Activated naive CD4-positive, alpha-beta T cell treated with anti-CD3 and anti-CD28 coated beads for 36 hours (primary cell): Measurements from ENCODE around the gene JAZF1. TPM values are rescaled to one million over a fixed set of nuclear protein-coding genes. Genes with fewer than 3 reads are reported as not detected.

Experiments used
- CTCF ChIA-PET: fragments of 350-600 bp; sonication (Branson Sonifier 250); formaldehyde crosslinking; loops from one replicate; lab custom pipeline; 2021; ENCODE audit warnings: antibody characterized with exemption; lab: Charles Lee
- DNase-seq: peaks from one replicate; pipeline ENCODE4 v3.0.0-alpha.2; 2020
- H3K27ac Mint-ChIP-seq: one replicate; pipeline ENCODE4 v1.8.0; 2021; ENCODE audit warnings: mild to moderate bottlenecking, mixed read lengths
- H3K27me3 Mint-ChIP-seq: one replicate; pipeline ENCODE4 v1.8.0; 2021; ENCODE audit warnings: low read depth, mixed read lengths
- H3K36me3 Mint-ChIP-seq: one replicate; pipeline ENCODE4 v1.8.0; 2021; ENCODE audit warnings: low read depth, mixed read lengths
- H3K4me1 Mint-ChIP-seq: one replicate; pipeline ENCODE4 v1.8.0; 2021; ENCODE audit warnings: low read depth, mixed read lengths
- H3K4me3 Mint-ChIP-seq: one replicate; pipeline ENCODE4 v1.8.0; 2021; ENCODE audit warnings: mild to moderate bottlenecking, moderate library complexity, mixed read lengths
- H3K9me3 Mint-ChIP-seq: one replicate; pipeline ENCODE4 v1.8.0; 2021; ENCODE audit warnings: mixed read lengths
- intact Hi-C: fragments of 100-400 bp; cut with micrococcal nuclease; formaldehyde crosslinking; loops from one replicate; pipeline ENCODE4 v1.15.1; 2023
- total RNA-seq, 2 experiments: library from RNA; stranded (reverse); gene quantifications; one replicate each; pipeline ENCODE4 v1.2.3, GENCODE V29; 2021

Gene JAZF1
- total RNA-seq, 2 experiments from 2014 or later = 3.4 to 4.7 TPM

DNA sequence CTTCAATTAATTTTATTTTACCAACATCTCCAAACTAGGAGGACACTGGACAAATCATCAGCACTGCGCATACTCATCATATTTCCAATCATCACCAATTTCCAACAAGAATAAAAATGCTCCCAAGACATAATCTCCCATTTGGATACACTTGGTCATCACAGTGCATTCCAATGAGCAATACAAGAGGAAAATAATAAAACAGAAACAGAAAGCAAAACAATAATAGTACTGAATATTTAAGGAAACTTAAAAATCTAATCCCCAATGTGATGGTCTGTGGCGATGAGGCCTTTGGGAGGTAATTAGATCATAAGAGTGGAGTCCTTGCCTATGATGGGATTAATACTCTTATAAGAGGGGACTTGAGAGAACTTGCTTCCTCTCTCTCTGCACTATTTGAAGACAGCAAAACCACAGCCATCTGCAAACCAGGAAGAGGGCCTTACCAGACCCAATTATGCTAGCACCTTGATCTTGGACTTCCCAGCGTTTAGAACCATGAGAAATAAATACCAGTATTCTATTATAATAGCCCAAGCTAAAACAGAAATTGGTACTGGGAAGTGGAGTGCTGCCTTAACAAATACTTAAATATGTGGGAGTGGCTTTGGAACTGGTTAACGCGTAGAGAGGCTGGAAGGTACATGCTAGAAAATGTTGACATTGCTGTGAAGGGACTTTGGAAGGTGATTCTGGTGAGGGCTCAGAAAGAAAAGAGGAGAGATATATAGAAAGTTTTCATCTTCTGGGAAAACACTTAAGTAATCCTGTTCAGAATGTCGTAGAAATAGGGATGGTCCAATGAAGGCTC lies 91.5 kb downstream of the JAZF1 start:
- no peaks in the 10 kb centered on the region for H3K27me3 Mint-ChIP-seq

DNA sequence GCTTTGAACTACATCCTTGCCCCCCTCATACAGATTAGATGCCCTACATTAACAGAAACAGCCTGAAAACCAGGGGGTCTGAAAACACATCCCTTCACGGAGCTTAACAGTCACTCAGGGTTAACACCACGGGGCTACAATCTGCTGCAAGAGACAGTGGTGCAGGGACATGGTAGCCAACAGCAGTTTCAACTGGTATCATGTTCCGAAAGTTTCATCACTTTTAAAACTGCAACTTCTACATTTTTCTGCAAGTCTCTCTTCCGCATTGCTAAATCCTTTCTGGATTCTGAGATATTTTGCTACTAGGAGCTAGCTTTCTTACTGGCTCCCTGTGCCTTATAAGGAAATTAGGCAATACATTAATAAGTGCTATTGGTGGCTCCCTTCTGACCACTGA lies 92.6 kb downstream of the JAZF1 start:
- no peak overlapping the region for H3K4me3 Mint-ChIP-seq
- no peaks in the 10 kb centered on the region for H3K4me1 Mint-ChIP-seq
- intact Hi-C loops = no loop called here
- no peaks in the 10 kb centered on the region for H3K9me3 Mint-ChIP-seq
- no peaks in the 10 kb centered on the region for H3K36me3 Mint-ChIP-seq
- no peaks in the 10 kb centered on the region for H3K27me3 Mint-ChIP-seq
- H3K27ac Mint-ChIP-seq = no peak overlapping the region
- CTCF ChIA-PET = interaction anchor here (1.0 kb wide), 1 partner anchor 69 kb away, joined by 3 read pairs; no protein-coding TSS in a partner anchor
- DNase-seq = no peak

More for the DNA sequence above, 91.5 kb downstream of the JAZF1 start:
- CTCF ChIA-PET = interaction anchor here (0.6 kb wide), 1 partner anchor 9 kb away, joined by 3 read pairs; no protein-coding TSS in a partner anchor
- no peaks in the 10 kb centered on the region for H3K36me3 Mint-ChIP-seq
- H3K9me3 Mint-ChIP-seq = no peaks in the 10 kb centered on the region
- no peak for DNase-seq
- H3K4me1 Mint-ChIP-seq = no peaks in the 10 kb centered on the region
- no peak overlapping the region for H3K27ac Mint-ChIP-seq
- intact Hi-C loops = no loop called here
- H3K4me3 Mint-ChIP-seq = no peak overlapping the region

DNA sequence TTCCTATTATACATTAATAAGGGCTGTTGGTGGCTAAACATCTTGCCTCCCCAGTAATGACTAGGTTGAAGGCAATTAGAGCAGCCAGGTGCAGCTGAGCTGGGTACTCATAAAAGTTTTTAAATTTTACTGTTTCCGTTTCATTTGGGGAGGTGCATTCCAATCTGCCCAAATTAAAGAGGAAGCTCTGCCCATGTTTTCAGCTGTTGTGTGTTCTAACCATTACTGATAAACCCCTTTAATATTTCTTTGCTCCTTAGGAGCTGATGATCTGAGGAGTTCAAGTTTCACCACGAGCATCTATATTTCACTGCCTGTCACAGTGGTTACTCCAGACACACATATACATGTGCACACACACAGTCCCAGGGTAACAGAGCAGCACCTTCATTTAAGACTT lies 94.4 kb downstream of the JAZF1 start:
- Mint-ChIP-seq H3K4me3 (no peak overlapping the region), H3K9me3 (no peaks in the 10 kb centered on the region), H3K27me3 (no peaks in the 10 kb centered on the region), H3K4me1 (no peaks in the 10 kb centered on the region), H3K27ac (no peak overlapping the region), H3K36me3 (no peaks in the 10 kb centered on the region)
- DNase-seq = no peak
- CTCF ChIA-PET = interaction anchor here (2.6 kb wide), 1 partner anchor 10 kb away, joined by 8 read pairs; no protein-coding TSS in a partner anchor
- intact Hi-C loops = no loop called here

DNA sequence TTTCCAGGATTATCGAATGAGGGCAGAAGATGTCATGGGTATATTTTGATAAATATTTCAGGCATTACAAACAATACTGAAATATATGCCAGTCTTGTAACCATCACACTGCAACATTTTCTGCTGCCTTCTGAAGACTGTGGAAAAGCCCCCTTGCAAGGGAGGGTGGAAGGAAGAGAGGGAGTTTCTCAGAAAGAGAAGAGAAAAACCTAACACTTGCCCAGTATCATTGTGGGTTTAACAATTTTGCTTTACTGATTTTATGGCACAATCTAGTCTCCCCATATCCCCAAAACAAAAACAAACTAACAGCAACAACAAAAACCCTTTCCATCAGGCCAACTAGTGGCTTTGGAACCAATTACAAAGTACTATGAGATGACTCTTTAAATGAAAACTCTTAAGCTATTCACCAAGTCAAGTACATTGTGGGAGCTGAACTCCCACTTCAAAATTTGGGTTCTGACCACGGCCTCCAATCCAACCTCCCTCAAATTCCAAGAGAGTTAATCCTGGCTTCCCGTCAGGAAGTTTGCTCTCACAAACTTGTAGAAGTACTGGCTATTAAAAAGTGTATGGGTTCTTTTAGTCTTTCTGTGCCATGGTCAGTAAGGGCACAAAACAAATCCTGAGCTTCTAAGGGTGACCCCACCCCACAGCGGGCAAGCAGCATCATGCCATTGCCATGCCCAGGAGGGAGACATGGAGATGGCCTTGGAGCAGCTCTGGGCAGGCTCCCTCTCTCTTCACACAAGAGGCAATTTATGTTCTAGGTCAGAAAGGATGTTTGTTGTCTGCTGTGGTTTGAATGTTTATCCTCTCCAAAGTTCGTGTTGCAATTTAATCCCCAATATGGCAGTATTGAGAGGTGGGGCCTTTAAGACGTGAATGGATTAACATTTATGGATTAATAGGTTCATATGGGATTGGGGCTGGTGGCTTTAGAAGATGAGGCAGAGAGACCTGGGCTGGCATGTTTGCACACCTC lies 96.3 kb downstream of the JAZF1 start:
- no peaks in the 10 kb centered on the region for H3K36me3 Mint-ChIP-seq
- CTCF ChIA-PET = interaction anchor here (1.4 to 2.6 kb wide), 3 partner anchors 9 to 14 kb away, joined by 3 to 8 read pairs (median 3); no protein-coding TSS in a partner anchor
- no peak overlapping the region for H3K27ac Mint-ChIP-seq
- intact Hi-C loops = no loop called here
- no peak overlapping the region for H3K4me3 Mint-ChIP-seq
- H3K4me1 Mint-ChIP-seq = no peaks in the 10 kb centered on the region
- no peaks in the 10 kb centered on the region for H3K9me3 Mint-ChIP-seq
- H3K27me3 Mint-ChIP-seq = no peaks in the 10 kb centered on the region
- DNase-seq = no peak

DNA sequence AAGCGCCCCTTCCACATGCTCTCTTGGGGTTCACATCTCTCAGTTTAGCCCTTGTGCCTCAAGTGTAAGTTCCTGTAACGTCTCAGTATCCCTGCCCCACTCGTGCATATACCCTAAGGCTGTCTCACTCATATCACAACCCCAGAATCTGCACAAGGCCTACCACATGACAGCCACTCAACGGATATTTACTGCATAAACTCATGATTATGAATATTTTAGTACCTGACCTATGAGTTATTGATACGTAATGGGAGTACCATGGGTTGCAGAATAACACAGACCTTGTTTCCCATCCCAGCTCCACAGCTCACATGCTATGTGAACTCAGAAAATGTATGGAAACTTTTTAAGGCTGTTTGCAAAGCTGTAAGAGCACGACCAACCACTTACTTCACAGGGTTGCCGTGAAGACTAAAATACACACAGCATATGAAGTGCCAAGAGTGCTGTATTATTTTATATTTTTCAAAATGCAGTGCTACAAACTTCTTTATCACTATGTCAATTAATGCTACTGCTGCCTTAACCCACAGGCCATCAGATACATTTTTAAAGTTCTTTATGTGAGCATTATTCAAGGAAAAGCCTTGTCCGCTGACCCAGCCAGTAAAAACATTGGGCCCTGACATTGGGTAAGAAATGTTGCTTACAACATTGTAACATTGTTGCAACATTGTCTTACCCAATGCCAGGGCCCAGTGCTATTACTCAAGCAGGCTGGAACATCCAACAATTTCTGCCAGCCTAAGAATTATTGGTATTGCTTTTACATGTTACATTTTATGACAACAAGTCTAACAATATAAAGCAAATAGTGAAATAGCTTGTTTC lies 97.2 kb downstream of the JAZF1 start:
- intact Hi-C loops = no loop called here
- Mint-ChIP-seq H3K4me1 (no peaks in the 10 kb centered on the region), H3K27me3 (no peaks in the 10 kb centered on the region), H3K27ac (no peak overlapping the region), H3K4me3 (no peak overlapping the region), H3K36me3 (no peaks in the 10 kb centered on the region), H3K9me3 (no peaks in the 10 kb centered on the region)
- no peak for DNase-seq
- CTCF ChIA-PET = interaction anchor here (1.1 to 1.6 kb wide), 3 partner anchors 10 to 22 kb away, joined by 3 read pairs; no protein-coding TSS in a partner anchor

DNA sequence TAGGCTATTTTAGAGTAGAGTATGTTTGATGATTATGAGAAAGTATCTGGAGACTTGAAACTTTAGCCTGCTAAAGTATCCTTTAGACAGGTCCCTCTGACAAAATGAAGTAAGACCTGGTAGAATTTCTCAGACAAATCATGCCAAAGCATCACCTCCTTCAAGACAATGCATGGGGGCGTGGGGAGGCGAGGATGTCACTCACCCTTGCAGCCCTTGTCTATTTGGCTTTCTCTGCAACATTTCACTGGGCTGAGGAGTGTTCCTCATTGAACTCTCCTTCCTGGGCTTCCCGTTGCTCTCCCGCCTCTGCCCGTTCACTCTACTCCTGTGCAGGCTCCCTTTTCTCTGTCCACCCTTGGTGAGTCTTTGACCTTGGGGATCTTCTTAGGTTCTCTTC lies 98.5 kb downstream of the JAZF1 start:
- Mint-ChIP-seq H3K4me1 (no peaks in the 10 kb centered on the region), H3K4me3 (no peak overlapping the region), H3K27ac (no peak overlapping the region), H3K36me3 (no peaks in the 10 kb centered on the region), H3K27me3 (no peaks in the 10 kb centered on the region), H3K9me3 (no peaks in the 10 kb centered on the region)
- CTCF ChIA-PET = interaction anchor here (0.7 to 1.0 kb wide), 2 partner anchors 12 to 14 kb away, joined by 3 to 4 read pairs; no protein-coding TSS in a partner anchor
- intact Hi-C loops = no loop called here
- no peak for DNase-seq

DNA sequence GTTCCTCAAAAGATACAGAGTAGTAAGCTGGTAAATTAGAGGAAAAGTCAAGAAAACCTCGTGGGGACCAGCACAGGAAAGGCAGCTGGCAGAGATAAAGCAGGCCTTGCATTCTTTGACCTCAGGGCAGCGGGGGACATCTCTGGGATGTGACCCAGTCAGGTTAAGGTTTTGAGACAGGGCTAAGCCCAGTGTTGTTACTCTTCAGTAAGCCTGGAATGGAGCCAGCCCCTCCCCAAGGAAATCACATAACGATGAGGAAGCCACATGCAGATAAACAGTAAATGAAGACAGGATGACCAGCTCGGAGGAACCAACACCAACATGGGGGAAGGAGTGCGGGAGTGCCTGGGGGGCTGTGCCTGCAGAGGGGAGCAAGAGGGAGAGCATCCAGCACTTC lies 99.6 kb downstream of the JAZF1 start:
- no peaks in the 10 kb centered on the region for H3K36me3 Mint-ChIP-seq
- no peak overlapping the region for H3K27ac Mint-ChIP-seq
- CTCF ChIA-PET = interaction anchor here (0.5 to 1.0 kb wide), 3 partner anchors 13 to 699 kb away, joined by 3 to 4 read pairs (median 3); no protein-coding TSS in a partner anchor
- no peaks in the 10 kb centered on the region for H3K27me3 Mint-ChIP-seq
- intact Hi-C loops = no loop called here
- H3K9me3 Mint-ChIP-seq = no peaks in the 10 kb centered on the region
- no peak for DNase-seq
- H3K4me3 Mint-ChIP-seq = no peak overlapping the region
- no peaks in the 10 kb centered on the region for H3K4me1 Mint-ChIP-seq

DNA sequence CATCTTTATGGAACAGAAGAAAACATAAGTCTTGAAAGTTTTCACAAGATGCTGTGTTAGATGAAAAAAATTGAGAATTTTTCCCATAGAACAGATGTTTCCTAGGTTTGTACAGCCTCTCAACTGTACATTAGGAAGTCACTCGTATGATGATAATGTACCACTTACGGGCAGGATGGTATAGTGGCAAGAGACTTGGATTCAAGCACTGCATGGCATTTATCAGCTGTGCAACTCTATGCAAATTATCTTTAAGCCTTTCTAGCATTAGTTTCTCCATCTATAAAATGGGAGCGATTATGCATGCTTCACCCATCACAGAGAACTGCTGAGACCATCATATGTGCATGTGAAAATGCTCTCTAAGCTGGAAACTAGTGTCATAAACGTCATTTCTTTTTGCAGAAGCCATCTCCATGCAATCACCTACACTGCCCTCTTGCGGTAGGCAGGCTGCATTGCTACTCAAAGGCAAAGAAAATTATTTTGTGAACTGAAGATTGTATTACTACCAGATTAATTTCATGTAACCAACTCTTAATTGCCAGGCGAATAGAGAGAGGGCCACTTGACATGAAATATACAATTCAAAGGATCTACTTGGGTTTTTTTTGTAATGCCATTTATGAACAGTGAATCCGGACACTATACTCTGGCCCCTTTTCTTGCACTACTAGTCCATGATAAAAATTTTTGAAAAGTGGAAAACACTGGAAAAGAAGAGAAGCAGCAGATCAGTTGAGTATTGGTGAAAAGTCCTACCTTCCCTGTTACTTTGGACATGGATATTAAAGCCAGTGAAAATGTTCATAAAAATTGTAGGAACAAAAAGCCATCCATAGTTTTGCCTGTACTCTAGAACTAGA lies 102.3 kb downstream of the JAZF1 start:
- no peaks in the 10 kb centered on the region for H3K36me3 Mint-ChIP-seq
- intact Hi-C loops = loop anchor here (1.0 kb wide), 1 partner anchor 882 kb away; no protein-coding TSS in a partner anchor
- no peak overlapping the region for H3K4me3 Mint-ChIP-seq
- peak; percentile 67 for DNase-seq
- no peaks in the 10 kb centered on the region for H3K4me1 Mint-ChIP-seq
- CTCF ChIA-PET = interaction anchor here (0.5 to 2.2 kb wide), 20 partner anchors 9 to 1014 kb away, joined by 3 to 16 read pairs (median 4); no protein-coding TSS in a partner anchor
- no peaks in the 10 kb centered on the region for H3K27me3 Mint-ChIP-seq
- no peaks in the 10 kb centered on the region for H3K9me3 Mint-ChIP-seq
- no peak overlapping the region for H3K27ac Mint-ChIP-seq

DNA sequence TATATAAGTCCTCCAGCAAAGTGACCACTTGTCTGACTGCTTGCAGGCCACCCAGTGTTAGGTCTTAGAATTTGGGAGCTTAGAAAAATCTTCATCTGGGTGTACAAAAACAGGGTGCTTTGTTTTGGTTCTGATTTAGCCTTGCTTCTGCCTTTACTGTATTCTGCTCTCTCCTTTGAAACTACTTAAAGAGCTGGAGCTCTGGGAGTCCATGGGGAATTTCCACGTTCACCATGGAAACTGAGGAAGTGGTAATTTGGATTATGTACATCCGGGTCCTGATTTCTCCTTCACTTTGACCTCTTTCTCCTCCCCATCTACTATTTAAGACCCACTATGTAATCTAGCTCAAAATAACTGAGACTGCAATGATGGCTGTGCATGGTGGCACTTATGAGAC lies 103.0 kb downstream of the JAZF1 start:
- no peaks in the 10 kb centered on the region for H3K4me1 Mint-ChIP-seq
- no peaks in the 10 kb centered on the region for H3K36me3 Mint-ChIP-seq
- no peak overlapping the region for H3K27ac Mint-ChIP-seq
- no peak overlapping the region for H3K4me3 Mint-ChIP-seq
- H3K9me3 Mint-ChIP-seq = no peaks in the 10 kb centered on the region
- intact Hi-C loops = loop anchor here (1.0 kb wide), 1 partner anchor 881 kb away; no protein-coding TSS in a partner anchor
- no peaks in the 10 kb centered on the region for H3K27me3 Mint-ChIP-seq
- CTCF ChIA-PET = interaction anchor here (0.5 to 2.2 kb wide), 19 partner anchors 8 to 1014 kb away, joined by 3 to 16 read pairs (median 4); no protein-coding TSS in a partner anchor
- DNase-seq = no peak

DNA sequence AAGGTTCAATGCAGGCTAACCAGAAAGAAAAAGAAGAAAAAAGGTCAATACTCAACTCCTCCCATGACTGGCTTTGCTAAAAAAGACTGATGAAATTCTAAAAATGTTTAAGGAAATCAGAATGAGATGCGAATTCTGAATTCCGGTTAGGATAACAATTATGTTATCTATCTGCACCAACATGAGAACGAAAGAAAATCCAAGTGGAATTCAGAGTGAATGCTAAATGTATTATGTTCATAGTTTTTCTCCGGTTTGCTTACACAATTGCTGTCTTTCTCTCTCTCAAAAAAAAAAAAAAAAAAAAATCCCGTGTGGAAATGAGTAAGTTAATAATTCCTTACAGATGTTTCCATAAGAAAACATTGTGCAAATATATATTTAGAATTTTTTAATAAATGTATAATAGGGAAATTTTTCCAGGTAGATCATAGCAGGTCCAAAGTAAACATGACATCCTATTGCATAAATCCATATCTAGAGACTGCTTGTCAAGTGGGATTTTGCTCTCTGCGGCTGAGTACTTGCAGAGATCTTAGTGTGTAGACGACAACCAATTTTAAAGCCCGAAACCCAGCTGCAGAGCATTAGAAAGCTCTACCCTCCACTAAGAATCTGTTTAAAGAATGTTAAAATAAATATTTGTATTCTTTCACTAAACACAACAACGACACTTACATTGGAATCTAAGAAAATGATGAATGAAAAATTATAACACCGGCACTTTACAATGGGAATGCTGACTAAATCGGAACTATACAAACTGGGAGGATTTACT lies 104.0 kb downstream of the JAZF1 start:
- no peak overlapping the region for H3K4me3 Mint-ChIP-seq
- DNase-seq = no peak
- CTCF ChIA-PET = interaction anchor here (0.7 to 2.6 kb wide), 6 partner anchors 14 to 189 kb away, joined by 4 to 16 read pairs (median 8); no protein-coding TSS in a partner anchor
- H3K36me3 Mint-ChIP-seq = no peaks in the 10 kb centered on the region
- H3K9me3 Mint-ChIP-seq = no peaks in the 10 kb centered on the region
- H3K4me1 Mint-ChIP-seq = no peaks in the 10 kb centered on the region
- no peaks in the 10 kb centered on the region for H3K27me3 Mint-ChIP-seq
- intact Hi-C loops = no loop called here
- H3K27ac Mint-ChIP-seq = no peak overlapping the region
